Stimulated activated CD8-positive, alpha-beta memory T cell treated with anti-CD3 and anti-CD28 coated beads, Interleukin-7, amount 100 ng/mL, for 4 hours (primary cell): ENCODE measurements around the gene NCOA3.
"Not testable (repeated sequence)": the region's sequence is repeated elsewhere in the genome, so short reads cannot be mapped to it uniquely, and the experiment has no call there.

Source experiments
- DNase-seq, 2 donors: peaks; one replicate each; pipeline ENCODE4 v3.0.0-alpha.2; 2020; ENCODE audit warnings: low read depth in 2 of 2

NCOA3 gene

GRCh38 chr20:47500554-47500953 lies 1.1 kb upstream of the NCOA3 start:
- no peak for DNase-seq

GRCh38 chr20:47501116-47501481 lies 588 bp upstream of the NCOA3 start:
- no peak for DNase-seq

- peak in 1 of 2 donors; percentile 32 for DNase-seq
Measured at GRCh38 chr20:47502271-47503239, 868 bp downstream of the NCOA3 start.

- no peak for DNase-seq
Measured at GRCh38 chr20:47503685-47504084, 2.0 kb downstream of the NCOA3 start.

- no peak for DNase-seq
Measured at GRCh38 chr20:47506335-47506734, 4.6 kb downstream of the NCOA3 start.

GRCh38 chr20:47506850-47507249 lies 5.2 kb downstream of the NCOA3 start:
- DNase-seq: no peak

GRCh38 chr20:47507275-47507981 lies 5.7 kb downstream of the NCOA3 start:
- not testable (repeated sequence) for DNase-seq

GRCh38 chr20:47508278-47508677 lies 6.6 kb downstream of the NCOA3 start:
- no peak for DNase-seq

- DNase-seq: no peak
Measured at GRCh38 chr20:47509104-47509661, 7.5 kb downstream of the NCOA3 start.

GRCh38 chr20:47509685-47510084 lies 8.0 kb downstream of the NCOA3 start:
- DNase-seq: no peak

- no peak for DNase-seq
Measured at GRCh38 chr20:47515843-47516242, 14.2 kb downstream of the NCOA3 start.

GRCh38 chr20:47521059-47521808 lies 19.5 kb downstream of the NCOA3 start:
- no peak for DNase-seq

GRCh38 chr20:47524015-47524784 lies 22.5 kb downstream of the NCOA3 start:
- no peak for DNase-seq

GRCh38 chr20:47527004-47527800 lies 25.5 kb downstream of the NCOA3 start:
- DNase-seq: no peak

- no peak for DNase-seq
Measured at GRCh38 chr20:47529840-47530239, 28.2 kb downstream of the NCOA3 start.

GRCh38 chr20:47531458-47531857 lies 29.8 kb downstream of the NCOA3 start:
- DNase-seq: no peak

- DNase-seq: no peak
Measured at GRCh38 chr20:47532002-47532401, 30.3 kb downstream of the NCOA3 start.

- no peak for DNase-seq
Measured at GRCh38 chr20:47533518-47534062, 31.9 kb downstream of the NCOA3 start.

- no peak for DNase-seq
Measured at GRCh38 chr20:47534405-47534804, 32.7 kb downstream of the NCOA3 start.

- DNase-seq: no peak
Measured at GRCh38 chr20:47535088-47535487, 33.4 kb downstream of the NCOA3 start.
